ENCODE data around the gene TMBIM1.

DNA sequence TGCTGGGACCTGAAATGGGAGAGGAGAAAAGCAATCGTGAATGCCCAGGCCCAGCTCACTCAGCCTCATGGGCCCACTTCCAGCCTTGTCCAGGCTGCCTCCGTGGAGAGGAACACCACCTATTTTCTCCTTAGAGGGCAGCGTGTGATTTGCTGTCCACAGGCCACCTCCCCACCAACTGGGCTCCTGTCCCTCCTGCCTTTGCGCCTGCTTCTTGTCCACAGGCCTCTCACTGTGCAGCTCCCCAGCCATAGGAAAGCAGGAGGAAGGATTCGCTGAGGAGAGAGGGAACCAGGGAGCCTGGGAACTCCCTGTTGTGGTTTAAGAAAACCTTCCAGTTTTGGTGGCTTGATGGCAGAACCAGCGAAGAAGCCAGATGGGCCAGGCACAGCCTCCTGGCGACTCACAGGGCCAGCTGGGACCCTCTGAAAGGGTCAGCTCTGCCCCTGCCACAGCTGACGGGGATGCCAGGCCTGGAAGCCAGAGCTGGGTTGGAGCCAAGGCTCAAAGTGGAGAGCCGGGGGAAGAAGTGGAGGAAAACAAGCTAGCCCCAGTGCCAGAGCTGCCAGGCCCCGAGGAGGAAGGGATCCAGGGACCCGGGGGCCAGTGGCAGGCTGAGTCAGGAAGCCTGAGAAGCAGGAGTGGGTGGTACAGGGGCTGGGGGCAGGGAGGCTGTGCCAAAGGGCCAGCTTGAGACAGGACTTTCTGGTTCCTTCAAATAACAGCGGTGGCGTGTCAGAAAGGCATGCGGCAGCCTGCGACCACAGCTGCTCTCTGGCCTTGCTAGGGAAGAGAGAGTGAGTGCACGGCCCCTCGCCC is 9.9 kb downstream of the TMBIM1 start:
- no peak for TF ChIP-seq CTCF (IDR thresholded peaks at IDR 0.05)
- no peak for TF ChIP-seq POLR2A (IDR thresholded peaks at IDR 0.05; ENCODE audit: low read depth)
- no peak for TF ChIP-seq EP300 (IDR thresholded peaks at IDR 0.05)
- TF ChIP-seq POLR2AphosphoS5 (IDR thresholded peaks at IDR 0.05) = peak; percentile 10 to 41

Data from esophagus muscularis mucosa (tissue), 4 donors.